ENCODE data around the gene IRS2. TPM values are rescaled to one million over a fixed set of nuclear protein-coding genes. Genes with fewer than 3 reads are reported as not detected.

The IRS2 gene
- total RNA-seq, 3 donors from 2014 or later: 3.7 to 4.2 (median 4.2) TPM

GRCh38 chr13:109779876-109780510 lies 6.4 kb downstream of the IRS2 start:
- H3K27me3 Mint-ChIP-seq (ENCODE audit: low read depth): no peaks in the 10 kb centered on the region
- peak overlapping the region; percentile 52 for H3K4me3 Mint-ChIP-seq

DNA sequence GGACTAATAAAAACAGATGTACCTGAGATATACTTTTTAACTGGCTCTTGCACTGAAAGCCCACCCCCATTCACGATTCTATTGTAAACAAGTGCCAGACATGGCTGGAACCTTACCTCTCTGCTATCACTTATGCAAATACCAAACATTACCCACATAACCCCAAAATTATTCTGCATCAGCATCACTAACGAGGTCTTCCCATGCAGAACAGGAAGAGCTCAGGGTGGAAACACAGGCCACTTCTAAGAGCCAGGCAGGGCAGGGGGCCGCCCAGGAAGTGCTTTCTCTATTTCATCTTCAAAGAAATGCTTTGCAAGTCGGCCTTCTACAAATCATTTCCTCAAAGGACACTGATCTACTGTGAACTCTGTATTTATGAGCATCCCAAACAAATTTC lies 7.3 kb downstream of the IRS2 start:
- H3K4me3 Mint-ChIP-seq: peak overlapping the region; percentile 69
- peaks cover 11% of the 10 kb centered on the region for H3K36me3 Mint-ChIP-seq (ENCODE audit: insufficient read depth)
- ATAC-seq: peak; percentile 45 to 66
- no peaks in the 10 kb centered on the region for H3K27me3 Mint-ChIP-seq (ENCODE audit: low read depth)
- H3K9me3 Mint-ChIP-seq: no peaks in the 10 kb centered on the region
- H3K4me1 Mint-ChIP-seq (ENCODE audit: low read depth): peaks cover 58% of the 10 kb centered on the region
- DNase-seq: peak; percentile 44

More at GRCh38 chr13:109779876-109780510, 6.4 kb downstream of the IRS2 start:
- ATAC-seq (no peak), DNase-seq (no peak)
- H3K4me1 Mint-ChIP-seq (ENCODE audit: low read depth): peaks cover 57% of the 10 kb centered on the region
- peaks cover 10% of the 10 kb centered on the region for H3K36me3 Mint-ChIP-seq (ENCODE audit: insufficient read depth)
- no peaks in the 10 kb centered on the region for H3K9me3 Mint-ChIP-seq

GRCh38 chr13:109778102-109778542 lies 8.3 kb downstream of the IRS2 start:
- Mint-ChIP-seq H3K4me1 (ENCODE audit: low read depth) (peaks cover 65% of the 10 kb centered on the region), H3K4me3 (no peak overlapping the region), H3K27me3 (ENCODE audit: low read depth) (no peaks in the 10 kb centered on the region), H3K9me3 (no peaks in the 10 kb centered on the region), H3K36me3 (ENCODE audit: insufficient read depth) (peaks cover 13% of the 10 kb centered on the region)
- no peak for DNase-seq
- ATAC-seq: peak; percentile 16 to 47

DNA sequence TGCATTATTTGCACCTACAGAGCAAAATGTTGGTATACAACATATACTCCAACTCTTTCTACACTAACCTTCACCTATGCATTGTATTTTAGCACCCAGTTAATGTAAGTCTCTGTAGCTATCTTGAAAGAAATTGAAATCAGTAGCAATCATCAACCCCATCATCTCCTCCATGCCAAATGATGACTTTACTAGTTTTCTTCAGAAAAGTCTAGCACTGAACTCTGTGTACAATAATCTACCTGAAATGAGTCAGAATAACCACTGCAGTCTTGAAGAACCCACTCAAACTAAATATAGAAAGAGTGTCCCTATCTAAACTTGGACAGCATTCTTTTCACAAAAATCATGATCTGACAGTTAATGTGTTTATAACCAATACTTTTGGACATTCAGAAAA lies 9.8 kb downstream of the IRS2 start:
- peaks cover 64% of the 10 kb centered on the region for H3K4me1 Mint-ChIP-seq (ENCODE audit: low read depth)
- peaks cover 12% of the 10 kb centered on the region for H3K36me3 Mint-ChIP-seq (ENCODE audit: insufficient read depth)
- H3K27me3 Mint-ChIP-seq (ENCODE audit: low read depth): no peaks in the 10 kb centered on the region
- ATAC-seq (peak; percentile 51 to 54), DNase-seq (no peak)
- H3K4me3 Mint-ChIP-seq: no peak overlapping the region
- H3K9me3 Mint-ChIP-seq: no peaks in the 10 kb centered on the region

- Mint-ChIP-seq H3K9me3 (no peaks in the 10 kb centered on the region), H3K4me1 (ENCODE audit: low read depth) (peaks cover 44% of the 10 kb centered on the region), H3K27me3 (ENCODE audit: low read depth) (no peaks in the 10 kb centered on the region), H3K4me3 (no peak overlapping the region), H3K36me3 (ENCODE audit: insufficient read depth) (peaks cover 9% of the 10 kb centered on the region)
- ATAC-seq (no peak), DNase-seq (no peak)
These were observed 12.6 kb downstream of the IRS2 start for GRCh38 chr13:109773786-109774185.

- DNase-seq (no peak), ATAC-seq (peak; percentile 51 to 64)
- H3K27me3 Mint-ChIP-seq (ENCODE audit: low read depth): no peaks in the 10 kb centered on the region
- H3K9me3 Mint-ChIP-seq: no peaks in the 10 kb centered on the region
- peaks cover 9% of the 10 kb centered on the region for H3K36me3 Mint-ChIP-seq (ENCODE audit: insufficient read depth)
- H3K4me3 Mint-ChIP-seq: no peak overlapping the region
- peaks cover 39% of the 10 kb centered on the region for H3K4me1 Mint-ChIP-seq (ENCODE audit: low read depth)
These were observed 13.1 kb downstream of the IRS2 start for GRCh38 chr13:109773276-109773675.

GRCh38 chr13:109771926-109772325 lies 14.5 kb downstream of the IRS2 start:
- Mint-ChIP-seq H3K9me3 (no peaks in the 10 kb centered on the region), H3K4me1 (ENCODE audit: low read depth) (peaks cover 27% of the 10 kb centered on the region), H3K27me3 (ENCODE audit: low read depth) (no peaks in the 10 kb centered on the region), H3K36me3 (ENCODE audit: insufficient read depth) (peaks cover 9% of the 10 kb centered on the region), H3K4me3 (no peak overlapping the region)
- DNase-seq (no peak), ATAC-seq (no peak)

DNA sequence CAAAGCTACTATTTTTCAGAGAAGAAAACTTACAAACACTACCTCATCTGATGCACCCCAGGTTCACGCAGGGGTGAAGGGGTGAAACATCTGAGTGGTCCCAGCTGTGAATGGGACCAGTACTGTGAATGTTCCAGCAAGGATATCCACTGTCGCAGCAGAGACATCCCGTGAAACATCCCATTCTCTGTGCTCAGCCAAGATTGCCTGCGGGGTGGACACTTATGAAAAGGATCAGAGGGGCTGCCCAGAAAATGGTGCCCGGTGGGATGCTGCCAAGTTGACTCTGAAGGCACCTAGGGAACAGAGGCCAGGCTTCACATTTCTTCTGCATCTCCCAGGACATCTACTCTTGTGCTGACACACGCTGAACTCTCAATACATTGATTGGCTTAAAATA lies 15.9 kb downstream of the IRS2 start:
- no peaks in the 10 kb centered on the region for H3K9me3 Mint-ChIP-seq
- no peak overlapping the region for H3K4me3 Mint-ChIP-seq
- H3K27me3 Mint-ChIP-seq (ENCODE audit: low read depth): no peaks in the 10 kb centered on the region
- H3K4me1 Mint-ChIP-seq (ENCODE audit: low read depth): peaks cover 22% of the 10 kb centered on the region
- no peak for ATAC-seq
- no peak for DNase-seq
- H3K36me3 Mint-ChIP-seq (ENCODE audit: insufficient read depth): peaks cover 9% of the 10 kb centered on the region

DNA sequence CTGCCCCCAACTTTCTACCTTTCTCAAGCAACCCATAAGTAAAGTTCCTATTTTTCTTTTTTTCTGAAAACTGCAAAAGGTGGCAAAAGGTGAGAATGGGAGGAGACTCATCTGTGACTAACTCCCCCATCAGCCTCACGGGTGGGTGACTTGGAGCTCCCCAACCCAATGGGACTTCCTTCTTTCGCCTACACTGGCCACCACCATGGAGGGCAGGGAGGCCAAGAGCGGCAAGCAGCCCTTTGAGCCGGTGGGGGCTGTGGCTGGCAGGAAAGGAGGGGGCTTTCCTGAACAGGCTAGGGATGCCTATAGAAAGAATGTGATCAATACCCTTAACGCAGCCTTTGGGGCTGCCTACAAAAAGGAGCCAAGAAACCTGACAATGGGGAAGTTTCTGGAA lies 16.5 kb downstream of the IRS2 start:
- Mint-ChIP-seq H3K4me1 (ENCODE audit: low read depth) (peaks cover 25% of the 10 kb centered on the region), H3K9me3 (no peaks in the 10 kb centered on the region), H3K4me3 (no peak overlapping the region), H3K27me3 (ENCODE audit: low read depth) (no peaks in the 10 kb centered on the region), H3K36me3 (ENCODE audit: insufficient read depth) (peaks cover 9% of the 10 kb centered on the region)
- no peak for DNase-seq
- no peak for ATAC-seq

GRCh38 chr13:109769275-109769674 lies 17.1 kb downstream of the IRS2 start:
- H3K27me3 Mint-ChIP-seq (ENCODE audit: low read depth): no peaks in the 10 kb centered on the region
- H3K4me1 Mint-ChIP-seq (ENCODE audit: low read depth): peaks cover 31% of the 10 kb centered on the region
- DNase-seq: no peak
- peaks cover 9% of the 10 kb centered on the region for H3K36me3 Mint-ChIP-seq (ENCODE audit: insufficient read depth)
- ATAC-seq: no peak
- H3K9me3 Mint-ChIP-seq: no peaks in the 10 kb centered on the region
- no peak overlapping the region for H3K4me3 Mint-ChIP-seq

DNA sequence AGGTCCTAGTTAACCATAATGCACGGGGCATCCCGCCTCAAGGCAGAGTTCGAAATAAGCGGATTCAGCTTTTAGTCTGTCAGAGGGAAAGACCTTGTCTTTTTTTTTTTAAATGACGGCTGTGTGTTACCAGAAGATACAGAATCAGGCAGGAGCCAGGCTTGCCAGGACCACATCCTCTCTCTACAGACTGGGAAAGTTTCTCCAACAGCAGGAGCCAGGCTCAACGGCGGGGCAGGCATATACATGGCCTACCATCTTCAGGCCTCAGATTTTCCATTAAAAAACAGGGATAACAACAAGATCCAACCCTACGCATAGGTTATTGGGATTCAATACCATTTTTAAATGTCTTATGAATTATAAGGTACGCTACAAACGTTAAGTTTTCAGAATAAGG lies 17.8 kb downstream of the IRS2 start:
- peaks cover 26% of the 10 kb centered on the region for H3K4me1 Mint-ChIP-seq (ENCODE audit: low read depth)
- peaks cover 6% of the 10 kb centered on the region for H3K36me3 Mint-ChIP-seq (ENCODE audit: insufficient read depth)
- DNase-seq (no peak), ATAC-seq (no peak)
- no peaks in the 10 kb centered on the region for H3K27me3 Mint-ChIP-seq (ENCODE audit: low read depth)
- no peak overlapping the region for H3K4me3 Mint-ChIP-seq
- H3K9me3 Mint-ChIP-seq: no peaks in the 10 kb centered on the region

- no peak for DNase-seq
- peaks cover 21% of the 10 kb centered on the region for H3K4me1 Mint-ChIP-seq (ENCODE audit: low read depth)
- H3K4me3 Mint-ChIP-seq: no peak overlapping the region
- no peaks in the 10 kb centered on the region for H3K27me3 Mint-ChIP-seq (ENCODE audit: low read depth)
- peaks cover 6% of the 10 kb centered on the region for H3K36me3 Mint-ChIP-seq (ENCODE audit: insufficient read depth)
- ATAC-seq: no peak
- H3K9me3 Mint-ChIP-seq: no peaks in the 10 kb centered on the region
These were observed 18.2 kb downstream of the IRS2 start for GRCh38 chr13:109768176-109768575.

- no peaks in the 10 kb centered on the region for H3K9me3 Mint-ChIP-seq
- H3K36me3 Mint-ChIP-seq (ENCODE audit: insufficient read depth): peaks cover 6% of the 10 kb centered on the region
- DNase-seq (no peak), ATAC-seq (no peak)
- H3K4me1 Mint-ChIP-seq (ENCODE audit: low read depth): peaks cover 22% of the 10 kb centered on the region
- no peak overlapping the region for H3K4me3 Mint-ChIP-seq
- H3K27me3 Mint-ChIP-seq (ENCODE audit: low read depth): no peaks in the 10 kb centered on the region
These were observed 19.4 kb downstream of the IRS2 start for GRCh38 chr13:109767023-109767422.

- Mint-ChIP-seq H3K27me3 (ENCODE audit: low read depth) (no peaks in the 10 kb centered on the region), H3K36me3 (ENCODE audit: insufficient read depth) (peaks cover 2% of the 10 kb centered on the region), H3K9me3 (no peaks in the 10 kb centered on the region), H3K4me3 (no peak overlapping the region), H3K4me1 (ENCODE audit: low read depth) (peaks cover 29% of the 10 kb centered on the region)
- DNase-seq (no peak), ATAC-seq (peak; percentile 73 to 75)
These were observed 21.7 kb downstream of the IRS2 start for GRCh38 chr13:109764470-109765291.

- peaks cover 24% of the 10 kb centered on the region for H3K4me1 Mint-ChIP-seq (ENCODE audit: low read depth)
These were observed 22.3 kb downstream of the IRS2 start for GRCh38 chr13:109764045-109764444.

More at GRCh38 chr13:109764045-109764444, 22.3 kb downstream of the IRS2 start:
- no peaks in the 10 kb centered on the region for H3K9me3 Mint-ChIP-seq
- peaks cover 2% of the 10 kb centered on the region for H3K36me3 Mint-ChIP-seq (ENCODE audit: insufficient read depth)
- ATAC-seq (no peak), DNase-seq (no peak)
- H3K4me3 Mint-ChIP-seq: no peak overlapping the region
- no peaks in the 10 kb centered on the region for H3K27me3 Mint-ChIP-seq (ENCODE audit: low read depth)
